Measurements from ENCODE around the gene EMC8.

- no peak for TF ChIP-seq CTCF (IDR thresholded peaks at IDR 0.05)
- TF ChIP-seq POLR2A (IDR thresholded peaks at IDR 0.05), result no peak
Measured at GRCh38 chr16:85793662-85794298, 5.6 kb downstream of the EMC8 start.

Measured in right lobe of liver (tissue), 4 donors.